Measurements from ENCODE around the gene PACC1.

DNA sequence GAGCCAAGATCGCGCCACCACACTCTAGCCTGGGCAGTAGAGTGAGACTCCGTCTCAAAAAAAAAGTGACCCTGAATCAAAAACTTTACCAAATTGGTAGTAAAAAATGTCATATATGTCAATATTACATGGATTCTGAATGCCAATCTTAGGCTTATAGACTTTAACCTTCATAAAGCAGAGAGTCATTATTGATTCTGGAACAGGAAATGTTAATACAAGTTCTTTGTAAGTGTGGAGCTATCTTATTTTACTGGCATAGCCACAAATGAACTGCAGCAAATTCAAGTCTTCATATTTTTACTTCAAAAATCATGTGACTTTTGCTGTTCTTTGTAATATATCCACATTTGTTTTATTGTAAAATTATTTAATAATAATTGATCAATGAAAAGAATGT, 88.1 kb downstream of the PACC1 start:
- TF ChIP-seq, protein P1, sequence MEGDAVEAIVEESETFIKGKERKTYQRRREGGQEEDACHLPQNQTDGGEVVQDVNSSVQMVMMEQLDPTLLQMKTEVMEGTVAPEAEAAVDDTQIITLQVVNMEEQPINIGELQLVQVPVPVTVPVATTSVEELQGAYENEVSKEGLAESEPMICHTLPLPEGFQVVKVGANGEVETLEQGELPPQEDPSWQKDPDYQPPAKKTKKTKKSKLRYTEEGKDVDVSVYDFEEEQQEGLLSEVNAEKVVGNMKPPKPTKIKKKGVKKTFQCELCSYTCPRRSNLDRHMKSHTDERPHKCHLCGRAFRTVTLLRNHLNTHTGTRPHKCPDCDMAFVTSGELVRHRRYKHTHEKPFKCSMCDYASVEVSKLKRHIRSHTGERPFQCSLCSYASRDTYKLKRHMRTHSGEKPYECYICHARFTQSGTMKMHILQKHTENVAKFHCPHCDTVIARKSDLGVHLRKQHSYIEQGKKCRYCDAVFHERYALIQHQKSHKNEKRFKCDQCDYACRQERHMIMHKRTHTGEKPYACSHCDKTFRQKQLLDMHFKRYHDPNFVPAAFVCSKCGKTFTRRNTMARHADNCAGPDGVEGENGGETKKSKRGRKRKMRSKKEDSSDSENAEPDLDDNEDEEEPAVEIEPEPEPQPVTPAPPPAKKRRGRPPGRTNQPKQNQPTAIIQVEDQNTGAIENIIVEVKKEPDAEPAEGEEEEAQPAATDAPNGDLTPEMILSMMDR (IDR thresholded peaks at IDR 0.05; ENCODE audit: extremely low read depth in 1 of 2, insufficient read depth in 1 of 2, low read depth in 1 of 2, low read length in 2 of 2), result no peak
- no peak for TF ChIP-seq POLR2A (IDR thresholded peaks at IDR 0.05; ENCODE audit: low read depth, low read length)
